ENCODE data around the gene NGDN.

Gene NGDN

DNA sequence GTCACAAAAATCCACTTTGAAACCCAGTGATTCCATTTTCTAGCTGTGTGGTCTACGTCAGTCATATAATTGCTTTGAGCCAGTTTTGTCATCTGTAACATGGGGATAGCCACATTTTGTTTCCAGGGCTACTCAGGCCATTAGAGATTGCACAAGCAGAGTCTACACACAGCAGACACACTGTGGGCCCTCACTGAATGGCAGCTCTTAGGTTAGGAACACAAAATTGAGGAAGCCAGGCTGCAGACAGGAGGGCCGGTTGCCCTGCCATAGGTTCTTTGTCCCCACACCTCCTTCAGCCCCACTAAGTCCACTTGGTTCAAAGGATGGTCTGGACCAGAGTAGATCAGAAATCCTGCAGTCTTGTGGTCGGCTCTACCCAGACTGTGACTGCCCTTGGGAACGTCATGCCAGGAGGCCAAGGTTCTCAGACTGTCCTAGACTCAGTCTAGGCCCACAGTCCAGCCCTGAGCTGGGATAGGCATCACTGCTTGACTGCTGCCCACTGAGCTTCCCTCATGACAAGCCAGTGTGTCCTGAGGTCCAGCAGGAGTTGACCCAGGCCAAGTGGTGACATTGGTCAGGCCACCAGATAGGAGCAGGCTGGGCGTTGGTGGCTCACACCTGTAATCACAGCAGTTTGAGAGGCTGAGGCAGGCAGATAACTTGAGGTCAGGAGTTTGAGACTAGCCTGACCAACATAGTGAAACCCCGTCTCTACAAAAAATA lies 30.2 kb upstream of the NGDN start:
- Histone ChIP-seq H3K27ac (ENCODE audit: low read depth, low read length) (no peak overlapping the region), H3K4me1 (ENCODE audit: control insufficient read depth in 5 of 5, insufficient read depth in 5 of 5, low read length in 5 of 5) (no peaks in the 10 kb centered on the region), H3K36me3 (ENCODE audit: control insufficient read depth in 5 of 5, insufficient read depth in 5 of 5, low read length in 5 of 5) (no peaks in the 10 kb centered on the region), H3K27me3 (ENCODE audit: control insufficient read depth in 5 of 5, insufficient read depth in 4 of 5, low read length in 5 of 5) (peaks cover 0 to 13% (median 0%) of the 10 kb centered on the region in 5 donors), H3K9ac (ENCODE audit: low read length in 5 of 5) (no peak overlapping the region), H3K4me3 (ENCODE audit: low read depth in 1 of 5, low read length in 5 of 5) (no peak overlapping the region), H3K9me3 (ENCODE audit: control insufficient read depth in 5 of 5, low read length in 5 of 5) (no peaks in the 10 kb centered on the region)

DNA sequence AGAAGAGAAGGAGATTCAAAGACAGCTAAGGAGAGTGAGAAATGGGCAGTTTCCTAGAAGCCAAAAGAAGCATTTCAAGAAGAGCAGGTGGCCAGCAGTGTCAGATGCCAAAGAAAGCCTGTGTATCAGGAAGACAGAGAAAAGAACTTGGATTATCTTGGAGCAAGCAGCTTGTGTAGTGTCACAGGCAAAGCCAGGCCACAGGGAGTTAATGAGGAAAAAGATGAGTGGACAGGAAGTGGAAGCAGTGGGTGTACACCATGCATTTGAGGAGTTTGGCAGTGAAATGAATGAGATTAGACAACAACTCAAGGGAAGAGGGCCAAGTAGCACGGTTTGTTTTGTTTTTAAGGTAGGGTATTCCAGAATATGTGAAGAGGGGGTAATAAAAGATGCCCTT lies 28.4 kb upstream of the NGDN start:
- no peaks in the 10 kb centered on the region for H3K9me3 ChIP-seq (ENCODE audit: control insufficient read depth in 5 of 5, low read length in 5 of 5)
- H3K4me1 ChIP-seq (ENCODE audit: control insufficient read depth in 5 of 5, insufficient read depth in 5 of 5, low read length in 5 of 5) = no peaks in the 10 kb centered on the region
- no peak overlapping the region for H3K4me3 ChIP-seq (ENCODE audit: low read depth in 1 of 5, low read length in 5 of 5)
- H3K27me3 ChIP-seq (ENCODE audit: control insufficient read depth in 5 of 5, insufficient read depth in 4 of 5, low read length in 5 of 5) = peaks cover 0 to 9% (median 0%) of the 10 kb centered on the region in 5 donors
- H3K36me3 ChIP-seq (ENCODE audit: control insufficient read depth in 5 of 5, insufficient read depth in 5 of 5, low read length in 5 of 5) = no peaks in the 10 kb centered on the region
- no peak overlapping the region for H3K9ac ChIP-seq (ENCODE audit: low read length in 5 of 5)
- no peak overlapping the region for H3K27ac ChIP-seq (ENCODE audit: low read depth, low read length)

DNA sequence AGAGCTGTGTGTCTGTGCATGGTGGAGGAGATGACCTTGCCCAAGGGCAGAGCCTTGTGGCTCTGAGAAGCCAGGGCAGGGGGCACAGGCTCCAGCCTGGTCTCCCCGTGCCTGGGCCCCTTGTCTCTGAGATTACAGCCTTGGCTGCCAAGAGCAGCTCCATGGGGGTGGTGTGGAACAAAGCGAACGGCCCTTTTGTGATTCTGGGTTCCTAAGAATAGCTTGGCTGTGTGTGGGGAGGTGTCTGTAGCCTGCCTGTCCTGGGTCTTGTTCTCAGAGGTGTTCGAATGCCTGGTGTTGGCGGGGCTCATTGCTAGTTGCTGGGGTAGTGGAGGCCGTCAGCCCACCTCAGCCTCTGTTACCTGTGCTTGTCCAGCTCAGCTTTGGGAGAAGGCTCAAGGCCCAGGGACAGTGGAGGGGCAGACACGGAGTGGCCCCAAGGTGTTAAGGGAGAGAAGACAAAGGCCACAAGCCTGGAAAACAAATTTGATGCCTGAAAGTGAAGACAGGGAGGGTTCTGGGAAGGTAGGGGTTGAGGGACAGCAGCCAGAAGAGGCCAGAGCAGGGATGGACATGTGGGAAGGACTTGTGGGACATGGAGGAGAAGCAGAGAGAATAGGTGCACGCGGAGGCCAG lies 26.7 kb upstream of the NGDN start:
- H3K27ac ChIP-seq (ENCODE audit: low read depth, low read length) = no peak overlapping the region
- H3K27me3 ChIP-seq (ENCODE audit: control insufficient read depth in 5 of 5, insufficient read depth in 4 of 5, low read length in 5 of 5) = peaks cover 0 to 9% (median 0%) of the 10 kb centered on the region in 5 donors
- H3K4me3 ChIP-seq (ENCODE audit: low read depth in 1 of 5, low read length in 5 of 5) = no peak overlapping the region
- H3K9ac ChIP-seq (ENCODE audit: low read length in 5 of 5) = no peak overlapping the region
- no peaks in the 10 kb centered on the region for H3K4me1 ChIP-seq (ENCODE audit: control insufficient read depth in 5 of 5, insufficient read depth in 5 of 5, low read length in 5 of 5)
- H3K9me3 ChIP-seq (ENCODE audit: control insufficient read depth in 5 of 5, low read length in 5 of 5) = no peaks in the 10 kb centered on the region
- no peaks in the 10 kb centered on the region for H3K36me3 ChIP-seq (ENCODE audit: control insufficient read depth in 5 of 5, insufficient read depth in 5 of 5, low read length in 5 of 5)

DNA sequence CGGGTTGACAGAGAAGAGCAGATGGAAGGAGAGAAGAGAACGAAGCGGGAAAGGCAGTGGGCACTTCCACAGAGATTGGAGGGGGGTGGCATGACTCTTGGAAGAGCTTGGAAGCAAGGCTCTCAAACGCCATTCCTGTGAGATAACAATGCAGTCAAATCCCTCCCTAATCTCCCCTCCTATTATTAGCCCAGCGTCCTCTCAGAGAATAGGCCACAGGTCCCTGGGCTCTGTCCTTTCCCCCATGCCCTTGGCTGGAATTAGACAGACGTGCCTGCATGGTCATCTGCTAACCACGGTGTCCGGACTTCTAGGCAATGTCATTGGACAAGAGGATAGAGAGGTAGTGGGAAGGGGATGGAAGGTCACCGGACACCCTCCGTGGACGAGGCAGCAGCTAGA lies 26.1 kb upstream of the NGDN start:
- Histone ChIP-seq H3K27ac (ENCODE audit: low read depth, low read length) (no peak overlapping the region), H3K4me1 (ENCODE audit: control insufficient read depth in 5 of 5, insufficient read depth in 5 of 5, low read length in 5 of 5) (no peaks in the 10 kb centered on the region), H3K9ac (ENCODE audit: low read length in 5 of 5) (no peak overlapping the region)

DNA sequence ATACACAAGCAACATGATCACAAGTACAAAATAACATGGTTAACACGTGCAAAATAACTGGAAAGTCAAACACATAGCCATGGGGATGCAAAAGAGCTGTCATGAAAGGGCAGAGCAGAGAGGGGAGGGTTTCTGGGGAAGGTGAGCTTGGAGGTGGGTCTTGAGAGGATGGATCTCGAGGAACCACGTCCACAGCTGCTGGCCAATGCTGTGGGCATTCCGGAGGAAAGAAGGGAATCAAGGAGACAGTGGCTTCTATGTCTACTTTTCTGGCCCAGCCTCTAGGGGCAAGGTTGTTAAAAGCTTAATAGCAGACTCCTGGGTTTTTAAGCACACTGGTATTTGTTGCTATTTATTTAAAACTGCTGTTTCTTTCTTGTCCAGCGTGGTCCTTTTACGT lies 25.6 kb upstream of the NGDN start:
- H3K9me3 ChIP-seq (ENCODE audit: control insufficient read depth in 5 of 5, low read length in 5 of 5) = no peaks in the 10 kb centered on the region
- H3K4me3 ChIP-seq (ENCODE audit: low read depth in 1 of 5, low read length in 5 of 5) = no peak overlapping the region
- no peaks in the 10 kb centered on the region for H3K4me1 ChIP-seq (ENCODE audit: control insufficient read depth in 5 of 5, insufficient read depth in 5 of 5, low read length in 5 of 5)
- no peak overlapping the region for H3K9ac ChIP-seq (ENCODE audit: low read length in 5 of 5)
- H3K36me3 ChIP-seq (ENCODE audit: control insufficient read depth in 5 of 5, insufficient read depth in 5 of 5, low read length in 5 of 5) = no peaks in the 10 kb centered on the region
- peaks cover 0 to 9% (median 0%) of the 10 kb centered on the region in 5 donors for H3K27me3 ChIP-seq (ENCODE audit: control insufficient read depth in 5 of 5, insufficient read depth in 4 of 5, low read length in 5 of 5)
- no peak overlapping the region for H3K27ac ChIP-seq (ENCODE audit: low read depth, low read length)

More for the DNA sequence above, 26.1 kb upstream of the NGDN start:
- H3K27me3 ChIP-seq (ENCODE audit: control insufficient read depth in 5 of 5, insufficient read depth in 4 of 5, low read length in 5 of 5) = peaks cover 0 to 9% (median 0%) of the 10 kb centered on the region in 5 donors
- H3K4me3 ChIP-seq (ENCODE audit: low read depth in 1 of 5, low read length in 5 of 5) = no peak overlapping the region
- no peaks in the 10 kb centered on the region for H3K9me3 ChIP-seq (ENCODE audit: control insufficient read depth in 5 of 5, low read length in 5 of 5)
- no peaks in the 10 kb centered on the region for H3K36me3 ChIP-seq (ENCODE audit: control insufficient read depth in 5 of 5, insufficient read depth in 5 of 5, low read length in 5 of 5)

DNA sequence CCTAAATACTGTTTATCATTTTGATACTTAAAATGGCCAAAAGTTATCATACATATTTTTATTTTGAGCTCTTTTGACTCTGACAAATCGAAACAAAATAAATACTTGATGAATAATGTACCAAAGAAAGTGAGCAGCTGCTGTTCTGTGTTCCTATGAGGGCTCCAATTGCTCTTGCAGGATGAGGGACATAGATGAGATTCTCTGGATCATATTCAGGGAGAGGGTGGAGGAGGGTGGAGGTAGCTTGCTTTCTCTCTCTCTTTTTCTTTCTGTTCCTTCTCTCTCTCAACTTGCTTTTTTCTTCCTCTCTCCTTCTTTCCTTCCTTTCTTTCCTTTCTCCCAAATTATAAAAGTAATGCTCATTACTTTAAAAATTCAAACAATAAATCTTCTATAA lies 25.2 kb upstream of the NGDN start:
- H3K27me3 ChIP-seq (ENCODE audit: control insufficient read depth in 5 of 5, insufficient read depth in 4 of 5, low read length in 5 of 5) = peaks cover 0 to 11% (median 1%) of the 10 kb centered on the region in 5 donors
- H3K4me1 ChIP-seq (ENCODE audit: control insufficient read depth in 5 of 5, insufficient read depth in 5 of 5, low read length in 5 of 5) = no peaks in the 10 kb centered on the region
- no peak overlapping the region for H3K9ac ChIP-seq (ENCODE audit: low read length in 5 of 5)
- no peak overlapping the region for H3K27ac ChIP-seq (ENCODE audit: low read depth, low read length)
- no peaks in the 10 kb centered on the region for H3K36me3 ChIP-seq (ENCODE audit: control insufficient read depth in 5 of 5, insufficient read depth in 5 of 5, low read length in 5 of 5)
- no peak overlapping the region for H3K4me3 ChIP-seq (ENCODE audit: low read depth in 1 of 5, low read length in 5 of 5)
- no peaks in the 10 kb centered on the region for H3K9me3 ChIP-seq (ENCODE audit: control insufficient read depth in 5 of 5, low read length in 5 of 5)

DNA sequence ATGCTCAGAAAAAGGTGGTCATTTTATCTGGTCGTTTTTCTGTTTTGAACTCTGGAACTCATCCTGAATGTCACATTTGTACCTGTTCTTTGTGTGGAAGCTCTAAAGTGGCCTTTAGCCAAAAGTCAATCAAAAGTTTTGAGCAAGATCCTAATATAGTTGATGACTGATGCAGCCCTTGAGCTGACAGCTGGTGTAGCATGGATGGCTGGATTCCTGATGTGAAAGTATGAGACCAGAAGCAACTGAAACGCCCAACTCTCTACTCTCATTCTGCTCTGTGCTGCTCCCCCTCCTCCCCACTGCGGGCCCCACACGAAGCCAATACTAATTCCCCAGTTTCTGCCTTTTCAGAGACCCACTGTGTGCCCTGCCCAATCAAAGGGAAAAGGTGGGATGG lies 23.7 kb upstream of the NGDN start:
- no peaks in the 10 kb centered on the region for H3K36me3 ChIP-seq (ENCODE audit: control insufficient read depth in 5 of 5, insufficient read depth in 5 of 5, low read length in 5 of 5)
- H3K4me3 ChIP-seq (ENCODE audit: low read depth in 1 of 5, low read length in 5 of 5) = no peak overlapping the region
- H3K27ac ChIP-seq (ENCODE audit: low read depth, low read length) = no peak overlapping the region
- H3K4me1 ChIP-seq (ENCODE audit: control insufficient read depth in 5 of 5, insufficient read depth in 5 of 5, low read length in 5 of 5) = no peaks in the 10 kb centered on the region
- H3K9ac ChIP-seq (ENCODE audit: low read length in 5 of 5) = no peak overlapping the region
- no peaks in the 10 kb centered on the region for H3K9me3 ChIP-seq (ENCODE audit: control insufficient read depth in 5 of 5, low read length in 5 of 5)
- H3K27me3 ChIP-seq (ENCODE audit: control insufficient read depth in 5 of 5, insufficient read depth in 4 of 5, low read length in 5 of 5) = peaks cover 0 to 17% (median 2%) of the 10 kb centered on the region in 5 donors

DNA sequence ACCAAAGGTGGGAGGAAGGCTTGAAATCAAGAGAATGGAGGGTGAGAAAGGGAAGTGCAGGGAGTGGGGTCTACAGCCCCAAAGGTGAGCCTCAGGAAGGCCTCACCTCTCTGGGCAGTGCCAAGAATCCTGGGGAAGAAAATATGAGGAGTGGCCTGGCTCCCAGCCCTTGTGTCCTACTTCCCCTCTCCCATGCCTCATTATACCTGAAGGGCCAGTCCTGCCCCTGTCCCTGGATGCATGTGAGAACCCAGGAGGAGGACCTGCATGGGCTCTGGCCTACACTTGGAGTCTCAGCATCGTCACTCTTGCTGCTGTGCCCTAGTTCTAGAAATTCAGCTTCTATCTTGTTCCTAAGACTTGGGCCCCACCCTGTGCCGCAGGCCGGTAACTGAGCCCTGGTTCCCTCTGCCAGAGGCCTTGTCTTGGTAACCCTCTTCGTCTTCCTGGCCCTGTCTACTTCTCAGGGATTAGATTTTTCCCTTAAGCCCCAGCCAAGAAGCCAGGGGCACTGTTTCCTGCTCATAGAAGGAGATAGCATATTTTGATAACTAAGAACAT lies 23.1 kb upstream of the NGDN start:
- Histone ChIP-seq H3K27ac (ENCODE audit: low read depth, low read length) (no peak overlapping the region), H3K27me3 (ENCODE audit: control insufficient read depth in 5 of 5, insufficient read depth in 4 of 5, low read length in 5 of 5) (peaks cover 0 to 17% (median 2%) of the 10 kb centered on the region in 5 donors), H3K36me3 (ENCODE audit: control insufficient read depth in 5 of 5, insufficient read depth in 5 of 5, low read length in 5 of 5) (no peaks in the 10 kb centered on the region), H3K9me3 (ENCODE audit: control insufficient read depth in 5 of 5, low read length in 5 of 5) (no peaks in the 10 kb centered on the region), H3K9ac (ENCODE audit: low read length in 5 of 5) (no peak overlapping the region), H3K4me3 (ENCODE audit: low read depth in 1 of 5, low read length in 5 of 5) (no peak overlapping the region), H3K4me1 (ENCODE audit: control insufficient read depth in 5 of 5, insufficient read depth in 5 of 5, low read length in 5 of 5) (no peaks in the 10 kb centered on the region)

DNA sequence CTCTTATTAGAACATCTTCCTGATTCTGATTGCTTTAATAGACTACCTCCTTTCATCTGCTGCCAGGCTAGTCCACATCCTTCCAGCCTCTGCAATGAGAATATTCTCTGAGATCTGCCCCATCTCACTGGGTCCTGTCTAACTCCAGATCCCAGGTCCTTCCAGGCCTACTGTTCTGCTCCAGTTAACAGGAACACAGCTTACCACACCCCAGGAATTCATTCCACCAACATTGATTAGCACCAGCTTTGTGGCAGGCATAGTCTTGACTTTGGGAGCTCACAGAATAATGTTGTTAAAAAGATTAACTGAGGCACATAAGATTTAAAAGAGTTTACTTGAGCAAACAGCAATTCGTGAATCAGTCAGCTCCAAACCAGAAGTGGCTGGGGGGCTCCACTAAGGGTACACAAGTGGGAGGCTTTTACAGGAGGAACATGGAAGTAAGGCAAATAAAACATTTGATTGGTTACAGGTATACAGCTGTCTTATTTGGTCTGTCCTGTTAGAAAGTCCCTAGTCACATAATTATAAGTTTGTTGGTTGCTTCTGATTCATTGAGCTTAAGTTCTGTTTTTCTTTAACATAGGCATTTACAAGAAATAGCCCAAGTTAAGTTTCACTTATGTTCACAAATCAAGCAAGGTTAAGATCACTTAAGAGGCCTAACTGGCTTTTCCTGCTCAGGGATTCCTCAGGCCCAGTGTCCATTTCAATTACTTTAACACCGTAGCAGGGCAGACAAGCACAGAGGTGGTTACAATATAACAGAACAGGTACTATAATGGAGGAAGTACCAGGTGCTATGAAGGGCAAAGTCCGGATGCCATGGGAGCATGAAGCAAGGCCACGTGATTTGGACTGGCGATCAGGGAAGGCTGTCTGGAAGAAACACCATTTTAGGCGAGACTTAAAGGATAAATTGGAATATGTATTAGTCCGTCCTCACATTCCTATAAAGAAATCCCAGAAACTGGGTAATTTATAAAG lies 21.8 kb upstream of the NGDN start:
- H3K36me3 ChIP-seq (ENCODE audit: control insufficient read depth in 5 of 5, insufficient read depth in 5 of 5, low read length in 5 of 5) = no peaks in the 10 kb centered on the region
- H3K4me3 ChIP-seq (ENCODE audit: low read depth in 1 of 5, low read length in 5 of 5) = no peak overlapping the region
- H3K4me1 ChIP-seq (ENCODE audit: control insufficient read depth in 5 of 5, insufficient read depth in 5 of 5, low read length in 5 of 5) = no peaks in the 10 kb centered on the region
- no peak overlapping the region for H3K27ac ChIP-seq (ENCODE audit: low read depth, low read length)
- peaks cover 0 to 12% (median 0%) of the 10 kb centered on the region in 5 donors for H3K27me3 ChIP-seq (ENCODE audit: control insufficient read depth in 5 of 5, insufficient read depth in 4 of 5, low read length in 5 of 5)
- no peaks in the 10 kb centered on the region for H3K9me3 ChIP-seq (ENCODE audit: control insufficient read depth in 5 of 5, low read length in 5 of 5)
- H3K9ac ChIP-seq (ENCODE audit: low read length in 5 of 5) = peak overlapping the region in 1 of 5 donors; percentile 11
